AG09319 (cell line): ENCODE data around the gene ATP2C2.
"Not testable (repeated sequence)": the region's sequence is repeated elsewhere in the genome, so short reads cannot be mapped to it uniquely, and the experiment has no call there.

ENCODE experiments used
- DNase-seq: peaks from one replicate; pipeline ENCODE4 v3.0.0-alpha.2; 2010; ENCODE audit warnings: low read depth; ENCODE audit errors: extremely low read depth
- TF ChIP-seq, protein P1 (sequence below): IDR thresholded peaks from 2 replicates; pipeline ENCODE4 v1.5.1; 2011; ENCODE audit warnings: low read depth, mild to moderate bottlenecking, inconsistent platforms, low read length, moderate library complexity

The ATP2C2 gene

DNA sequence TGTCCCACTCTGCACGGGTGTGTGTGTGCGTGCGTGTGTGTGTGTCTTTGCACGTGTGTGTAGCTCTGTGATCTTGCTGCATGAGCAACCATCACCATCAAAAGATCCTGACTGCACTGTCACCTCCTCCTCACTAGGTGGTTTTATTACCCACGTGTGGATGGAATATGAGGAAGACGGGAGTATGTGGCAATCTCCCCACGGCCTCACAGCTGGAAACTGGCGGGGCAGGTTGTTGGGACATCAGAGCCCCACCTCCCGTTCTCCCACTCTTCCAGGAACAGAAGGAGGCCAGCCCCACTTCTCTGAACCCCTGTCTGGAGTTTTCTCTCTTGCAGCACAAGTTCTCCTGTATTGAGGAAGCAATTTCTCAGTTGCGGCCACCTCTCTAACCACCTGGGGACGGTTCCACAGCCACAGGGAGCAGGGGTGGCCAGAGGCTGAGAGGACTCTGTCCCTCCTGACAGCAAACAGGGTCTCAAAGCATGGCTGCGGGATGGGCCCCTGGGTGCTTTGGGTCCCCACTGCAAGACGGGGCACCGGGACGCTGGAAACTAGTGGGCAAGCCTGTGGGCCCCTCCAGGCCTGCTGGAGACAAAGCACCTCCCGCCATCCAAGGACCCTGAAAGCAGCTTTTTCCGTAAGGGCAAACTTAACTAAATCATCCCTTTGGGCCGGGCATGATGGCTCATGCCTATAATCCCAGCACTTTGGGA is 27.9 kb upstream of the ATP2C2 start:
- TF ChIP-seq, protein P1, sequence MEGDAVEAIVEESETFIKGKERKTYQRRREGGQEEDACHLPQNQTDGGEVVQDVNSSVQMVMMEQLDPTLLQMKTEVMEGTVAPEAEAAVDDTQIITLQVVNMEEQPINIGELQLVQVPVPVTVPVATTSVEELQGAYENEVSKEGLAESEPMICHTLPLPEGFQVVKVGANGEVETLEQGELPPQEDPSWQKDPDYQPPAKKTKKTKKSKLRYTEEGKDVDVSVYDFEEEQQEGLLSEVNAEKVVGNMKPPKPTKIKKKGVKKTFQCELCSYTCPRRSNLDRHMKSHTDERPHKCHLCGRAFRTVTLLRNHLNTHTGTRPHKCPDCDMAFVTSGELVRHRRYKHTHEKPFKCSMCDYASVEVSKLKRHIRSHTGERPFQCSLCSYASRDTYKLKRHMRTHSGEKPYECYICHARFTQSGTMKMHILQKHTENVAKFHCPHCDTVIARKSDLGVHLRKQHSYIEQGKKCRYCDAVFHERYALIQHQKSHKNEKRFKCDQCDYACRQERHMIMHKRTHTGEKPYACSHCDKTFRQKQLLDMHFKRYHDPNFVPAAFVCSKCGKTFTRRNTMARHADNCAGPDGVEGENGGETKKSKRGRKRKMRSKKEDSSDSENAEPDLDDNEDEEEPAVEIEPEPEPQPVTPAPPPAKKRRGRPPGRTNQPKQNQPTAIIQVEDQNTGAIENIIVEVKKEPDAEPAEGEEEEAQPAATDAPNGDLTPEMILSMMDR: no peak
- no peak for DNase-seq

DNA sequence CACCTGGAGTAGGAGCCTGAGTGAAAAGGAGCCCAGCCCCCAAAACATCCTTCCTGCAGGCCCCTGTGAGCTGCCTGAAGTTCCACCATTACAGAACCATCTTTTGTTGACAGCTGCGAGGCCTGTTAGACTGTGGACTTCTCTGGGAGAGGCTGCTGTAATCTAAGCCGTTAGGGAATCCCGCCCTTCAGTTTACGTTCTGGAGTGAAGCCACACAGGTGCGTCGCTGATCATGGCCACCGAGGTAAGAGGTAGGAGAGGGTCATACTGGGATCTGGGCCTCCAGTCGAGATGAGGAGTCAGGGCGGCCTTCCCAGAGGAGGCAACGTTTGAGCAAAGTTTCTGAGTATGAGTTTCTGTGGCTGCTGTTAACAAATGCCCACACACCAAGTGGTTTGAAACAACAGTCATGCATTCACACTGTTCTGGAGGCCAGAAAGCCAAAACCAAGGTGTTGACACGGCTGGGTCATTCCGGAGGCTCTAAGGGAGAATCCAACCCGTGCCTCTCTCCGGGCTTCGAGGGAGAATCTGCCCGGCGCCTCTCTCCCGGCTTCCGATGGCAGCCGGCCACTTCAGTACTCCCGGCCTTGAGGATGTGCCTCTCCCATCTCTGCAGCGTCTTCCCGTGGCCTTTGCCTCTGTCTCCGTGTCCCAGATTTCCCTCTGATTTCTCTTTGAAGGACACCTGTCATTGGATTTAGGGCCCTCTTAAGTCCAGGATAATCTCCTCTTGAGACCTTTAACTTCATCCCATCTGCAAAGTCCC is 26.6 kb upstream of the ATP2C2 start:
- TF ChIP-seq, protein P1: no peak
- no peak for DNase-seq

DNA sequence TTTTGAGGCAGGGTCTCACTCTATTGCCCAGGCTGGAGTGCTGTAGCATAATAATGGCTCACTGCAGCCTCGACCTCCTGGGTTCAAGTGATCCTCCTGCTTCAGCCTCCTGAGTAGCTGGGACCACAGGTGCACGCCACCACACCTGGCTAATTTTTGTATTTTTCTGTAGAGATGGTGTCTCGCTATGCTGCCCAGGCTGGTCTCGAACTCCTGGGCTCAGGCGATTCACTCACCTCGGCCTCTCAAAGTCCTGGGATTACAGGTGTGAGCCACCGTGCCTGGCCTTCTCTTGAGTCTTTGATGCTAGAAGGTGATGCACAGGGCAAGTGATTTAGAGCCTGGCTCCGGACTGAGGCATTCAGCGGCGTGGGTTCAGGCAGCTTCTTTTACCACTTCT is 24.5 kb upstream of the ATP2C2 start:
- not testable (repeated sequence) for DNase-seq

DNA sequence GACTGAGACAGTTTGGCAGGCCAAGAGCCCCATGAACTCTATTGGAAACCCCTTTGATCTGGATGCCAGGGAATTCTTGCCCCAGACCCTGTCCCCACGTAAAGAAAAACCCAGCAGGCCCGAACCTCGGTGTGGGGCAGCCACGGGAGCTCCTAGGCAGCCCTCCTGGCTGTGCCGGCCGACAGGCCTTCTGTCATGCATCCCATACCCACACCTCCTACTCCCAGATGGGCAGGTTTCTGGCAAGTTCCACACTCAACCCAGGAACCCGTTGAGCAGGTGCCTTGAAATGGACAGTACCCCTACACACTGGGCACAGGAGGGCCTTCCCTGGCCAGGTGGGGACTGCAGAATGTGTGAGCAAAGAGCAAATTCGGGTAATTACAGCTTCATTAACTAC is 23.6 kb upstream of the ATP2C2 start:
- TF ChIP-seq, protein P1: no peak
- DNase-seq: no peak

DNA sequence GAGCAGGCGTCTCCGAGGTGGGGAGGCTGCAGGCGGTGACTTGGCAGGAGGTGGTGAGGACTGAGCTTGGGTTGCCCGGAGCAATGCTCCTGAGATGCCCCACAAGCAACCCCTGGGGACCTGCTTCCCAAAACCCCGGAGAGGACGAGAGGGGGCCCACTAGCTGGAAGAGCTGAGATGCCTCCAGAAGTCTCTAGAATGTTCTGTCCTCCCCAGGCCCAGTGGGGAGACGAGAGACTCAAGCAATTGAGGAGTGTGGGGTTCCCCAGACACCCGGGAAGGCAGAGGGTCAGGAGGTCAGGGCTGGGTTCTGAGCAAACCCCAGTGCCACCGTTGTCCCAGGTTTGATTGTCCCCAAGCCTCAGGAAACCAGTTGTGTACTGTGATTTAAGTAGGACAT is 21.2 kb upstream of the ATP2C2 start:
- no peak for DNase-seq
- TF ChIP-seq, protein P1: no peak

DNA sequence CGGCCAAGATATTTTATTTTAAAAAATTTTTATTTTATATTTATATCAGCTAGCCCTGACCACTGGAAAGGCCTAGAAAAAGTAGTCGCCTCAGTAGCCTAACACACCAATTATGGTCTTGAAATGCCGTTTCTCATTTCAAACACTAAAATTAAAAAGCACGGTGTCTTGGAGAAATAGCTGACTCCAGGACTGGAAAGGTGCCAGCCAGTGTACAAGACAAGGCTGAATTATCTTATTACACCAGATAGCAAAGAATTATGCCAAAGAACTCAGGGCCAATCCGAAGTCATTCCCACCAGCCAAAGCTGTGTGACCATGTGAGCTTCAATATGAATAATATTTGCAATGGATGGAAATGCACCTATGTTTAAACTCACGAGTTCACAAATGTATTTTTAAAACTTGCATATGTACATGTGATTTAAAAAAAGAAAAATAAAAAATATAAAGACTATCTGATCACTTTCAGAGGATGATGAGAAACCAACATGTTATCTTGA is 19.9 kb upstream of the ATP2C2 start:
- DNase-seq: no peak
- TF ChIP-seq, protein P1: no peak

DNA sequence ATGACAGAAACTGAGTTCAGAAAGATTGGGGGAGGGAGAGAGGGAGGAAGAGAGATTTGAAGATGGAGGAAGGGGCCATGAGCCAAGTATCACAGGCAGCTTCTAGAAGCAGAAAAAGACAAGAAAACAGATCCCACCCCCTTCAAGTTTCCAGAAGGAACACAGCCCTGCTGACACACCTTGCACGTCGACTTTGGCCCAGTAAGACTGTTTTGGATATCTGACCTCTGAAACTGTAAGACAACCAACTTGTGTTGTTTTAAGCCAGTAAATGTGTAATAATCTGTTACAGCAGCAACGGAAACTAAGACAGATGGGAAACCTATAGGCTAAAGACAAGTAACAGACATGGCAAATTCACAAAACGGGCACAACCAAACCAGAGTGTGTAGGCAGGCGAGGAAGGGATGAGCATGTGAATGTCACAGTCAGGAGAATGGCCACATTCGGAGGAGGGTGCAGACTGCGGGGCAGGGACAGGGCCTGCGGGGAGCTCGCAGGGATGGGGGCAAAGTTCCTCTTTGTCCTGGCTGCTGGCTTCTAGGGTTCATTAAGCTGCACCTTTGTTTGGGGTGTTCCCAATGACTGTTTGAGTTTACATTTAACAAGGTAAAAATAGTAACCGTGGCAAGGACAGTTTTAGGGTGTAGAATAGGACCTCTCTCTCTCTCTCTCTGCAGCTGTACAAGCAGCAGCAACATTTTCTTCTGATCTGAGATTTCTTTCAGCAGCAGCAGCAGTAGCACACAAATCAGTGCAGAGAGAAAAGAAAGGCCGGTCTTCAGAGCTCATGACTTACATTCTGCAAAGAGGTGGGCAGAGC is 18.3 kb upstream of the ATP2C2 start:
- TF ChIP-seq, protein P1: no peak
- DNase-seq: no peak
